Panc1 (cell line): ENCODE measurements around the gene NKAIN4. TPM values are rescaled to one million over a fixed set of nuclear protein-coding genes. Genes with fewer than 3 reads are reported as not detected.

Experiments
- ATAC-seq: fragments of 200-7000 bp; cut with Tn5 transposase; 2 replicates; pipeline ENCODE4 v1.9.1; 2020; ENCODE audit warnings: mild to moderate bottlenecking, moderate library complexity
- BruUV-seq: library from RNA; stranded (reverse); fragments of 400-500 nt; replicated peaks from 2 replicates; lab custom pipeline; 2021; lab: Mats Ljungman, UMichigan
- CTCF ChIA-PET: fragments of 300-600 bp; sonication (Branson Sonifier 250); formaldehyde crosslinking; loops from one replicate; lab custom pipeline; 2022; ENCODE audit warnings: antibody characterized with exemption; lab: Charles Lee
- POLR2A ChIA-PET: fragments of 300-600 bp; sonication (Branson Sonifier 250); formaldehyde crosslinking; loops from one replicate; lab custom pipeline; 2022; ENCODE audit warnings: antibody characterized with exemption; lab: Charles Lee
- DNase-seq: peaks from one replicate; pipeline ENCODE4 v3.0.0-alpha.2; 2010; ENCODE audit warnings: low read depth, low spot score
- H3K27ac ChIP-seq: 2 replicates; pipeline ENCODE4 v1.5.1; 2011; ENCODE audit warnings: mild to moderate bottlenecking, low read length, inconsistent platforms
- H3K27me3 ChIP-seq: fragments of 200-500 bp; sonication (Bioruptor generic); 2 replicates; pipeline ENCODE4 v1.6.0; 2014; ENCODE audit warnings: low read length, inconsistent platforms; ENCODE audit not compliant: control insufficient read depth, insufficient read depth
- H3K36me3 ChIP-seq: fragments of 200-500 bp; sonication (Bioruptor generic); 2 replicates; pipeline ENCODE4 v1.5.1; 2014; ENCODE audit warnings: inconsistent platforms, mild to moderate bottlenecking, low read length, moderate library complexity; ENCODE audit not compliant: control insufficient read depth, insufficient read depth
- H3K4me1 ChIP-seq: 2 replicates; pipeline ENCODE4 v1.5.1; 2011; ENCODE audit warnings: inconsistent platforms, mild to moderate bottlenecking, low read length, moderate library complexity; ENCODE audit not compliant: control insufficient read depth, insufficient read depth
- H3K4me3 ChIP-seq, 2 experiments: 2 replicates each; pipeline ENCODE4 v1.5.1; 2011 to 2012; ENCODE audit warnings: low read depth in 2 of 2, low read length in 2 of 2, mild to moderate bottlenecking in 2 of 2, inconsistent platforms in 1 of 2, moderate library complexity in 1 of 2
- H3K9me3 ChIP-seq: fragments of 200-500 bp; sonication (Bioruptor generic); 2 replicates; pipeline ENCODE4 v1.5.1; 2014; ENCODE audit warnings: low read depth, mild to moderate bottlenecking, inconsistent platforms, low read length, moderate library complexity; ENCODE audit not compliant: control insufficient read depth, insufficient read depth
- POLR2AphosphoS5 ChIP-seq: IDR thresholded peaks from 2 replicates; pipeline ENCODE4 v1.6.1; 2012; ENCODE audit warnings: mild to moderate bottlenecking, low read depth, low read length, moderate library complexity
- SIN3A ChIP-seq: IDR thresholded peaks from 2 replicates; pipeline ENCODE4 v1.6.1; 2012; ENCODE audit warnings: low read depth, mild to moderate bottlenecking, low read length, moderate library complexity, borderline replicate concordance; ENCODE audit not compliant: insufficient read depth
- TCF7L2 ChIP-seq: IDR thresholded peaks from 2 replicates; pipeline ENCODE4 v1.6.1; 2011; ENCODE audit warnings: mild to moderate bottlenecking, low read depth, low read length, inconsistent platforms
- in situ Hi-C: cut with HindIII; loops from 2 replicates; pipeline ENCODE4 v1.10.0; 2016; ENCODE audit warnings: low sequenced_read_pairs, low pct_unique_long_range_greater_than_20kb
- intact Hi-C: fragments of 100-400 bp; cut with micrococcal nuclease; formaldehyde crosslinking; loops from one replicate; pipeline ENCODE4 v1.10.0; 2022; ENCODE audit not compliant: unreplicated experiment
- total RNA-seq: library from RNA; stranded (reverse); gene quantifications from one replicate; pipeline ENCODE4 v1.2.1, GENCODE V29; 2021; ENCODE audit not compliant: unreplicated experiment
- TF ChIP-seq, protein P1 (sequence below), 2 experiments: IDR thresholded peaks; 2 replicates each; pipeline ENCODE4 v1.6.1; 2011 to 2012; ENCODE audit warnings: low read depth in 2 of 2, control low read depth in 1 of 2, low read length in 1 of 2, mild to moderate bottlenecking in 1 of 2, moderate library complexity in 1 of 2; ENCODE audit not compliant: insufficient read depth in 1 of 2
- TF ChIP-seq, protein P2 (sequence below): fragments of 450-650 bp; IDR thresholded peaks from 2 replicates; pipeline ENCODE4 v1.5.1; 2017; ENCODE audit warnings: mild to moderate bottlenecking

Gene NKAIN4
- total RNA-seq, 1 experiment from 2014 or later, result 5.5 TPM

DNA sequence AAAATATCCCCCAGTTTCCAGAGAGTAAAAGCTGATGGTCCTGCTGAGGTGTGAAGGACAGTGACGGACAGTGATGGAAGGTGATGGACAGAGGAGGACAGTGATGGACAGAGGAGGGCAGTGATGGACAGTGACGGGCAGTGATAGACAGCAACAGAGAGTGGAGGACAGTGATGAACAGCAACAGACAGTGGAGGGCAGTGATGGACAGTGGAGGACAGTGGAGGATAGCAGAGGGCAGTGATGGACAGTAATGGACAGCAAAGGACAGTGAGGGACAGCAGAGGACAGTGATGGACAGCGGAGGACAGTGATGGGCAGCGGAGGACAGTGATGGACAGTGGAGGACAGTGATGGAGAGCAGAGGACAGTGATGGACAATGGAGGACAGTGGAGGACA, 2.7 kb upstream of the NKAIN4 start:
- ChIA-PET CTCF (interaction anchor here (2.5 kb wide), 1 partner anchor 33 kb away, joined by 37 read pairs; no protein-coding TSS in a partner anchor), POLR2A (no interaction called here)
- DNase-seq (no peak), ATAC-seq (no peak)
- BruUV-seq, result no TSS peak
- H3K27me3 ChIP-seq, result no peaks in the 10 kb centered on the region; the same call in 1 of the 2 replicates
- in situ Hi-C loops, result no loop called here
- intact Hi-C loops, result no loop called here
- H3K9me3 ChIP-seq, result no peaks in the 10 kb centered on the region
- no peak overlapping the region for H3K4me3 ChIP-seq
- H3K4me1 ChIP-seq, result peaks cover 3% of the 10 kb centered on the region; the same call in 1 of the 2 replicates
- no peaks in the 10 kb centered on the region for H3K36me3 ChIP-seq
- no peak overlapping the region for H3K27ac ChIP-seq
- no peak for TF ChIP-seq SIN3A

DNA sequence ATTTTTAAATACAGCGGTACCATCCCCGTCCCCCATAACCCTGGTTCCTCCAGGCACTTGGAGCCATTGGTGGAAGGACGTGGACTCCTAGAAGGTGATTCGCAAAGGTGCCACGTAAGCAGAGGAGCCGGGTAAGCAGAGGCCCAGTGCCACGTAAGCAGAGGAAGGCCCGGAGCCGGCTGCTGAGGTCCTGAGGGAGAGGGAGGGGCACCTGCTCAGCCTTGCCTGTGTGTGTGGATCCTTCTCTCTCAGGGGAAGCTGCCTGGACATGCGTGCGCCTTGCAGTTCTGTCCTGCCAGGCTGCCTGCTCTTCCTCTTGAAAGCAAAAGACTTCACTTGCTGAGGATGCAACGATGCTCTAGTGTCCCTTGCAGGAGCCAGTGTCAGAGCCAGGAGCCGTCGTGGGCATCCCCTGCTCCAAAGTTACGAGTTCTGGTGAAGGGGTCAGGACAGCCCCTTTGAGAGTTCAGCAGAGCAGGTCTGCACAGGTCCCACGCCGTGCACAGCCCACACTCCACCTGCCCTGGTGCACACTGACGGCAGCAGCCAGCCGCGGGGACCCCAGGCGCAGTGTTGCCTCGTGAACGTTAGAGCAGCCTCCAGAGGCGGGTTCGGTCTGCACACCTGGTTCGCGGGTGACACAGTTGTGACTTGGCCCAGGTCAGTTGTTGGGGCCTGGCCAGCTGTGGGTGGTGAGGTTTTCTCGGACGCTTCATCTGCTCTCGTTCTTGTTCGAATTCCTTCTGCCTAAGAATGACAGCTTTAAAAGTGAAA, 1.9 kb upstream of the NKAIN4 start:
- H3K9me3 ChIP-seq, result no peaks in the 10 kb centered on the region

More for the DNA sequence above, 1.9 kb upstream of the NKAIN4 start:
- no peaks in the 10 kb centered on the region for H3K36me3 ChIP-seq
- ATAC-seq (no peak), DNase-seq (no peak)
- intact Hi-C loops (no loop called here), in situ Hi-C loops (no loop called here)
- peaks cover 3% of the 10 kb centered on the region; the same call in 1 of the 2 replicates for H3K4me1 ChIP-seq
- no TSS peak for BruUV-seq
- no peak overlapping the region for H3K4me3 ChIP-seq
- ChIA-PET CTCF (interaction anchor here (2.5 kb wide), 1 partner anchor 33 kb away, joined by 37 read pairs; no protein-coding TSS in a partner anchor), POLR2A (no interaction called here)
- TF ChIP-seq, protein P1, sequence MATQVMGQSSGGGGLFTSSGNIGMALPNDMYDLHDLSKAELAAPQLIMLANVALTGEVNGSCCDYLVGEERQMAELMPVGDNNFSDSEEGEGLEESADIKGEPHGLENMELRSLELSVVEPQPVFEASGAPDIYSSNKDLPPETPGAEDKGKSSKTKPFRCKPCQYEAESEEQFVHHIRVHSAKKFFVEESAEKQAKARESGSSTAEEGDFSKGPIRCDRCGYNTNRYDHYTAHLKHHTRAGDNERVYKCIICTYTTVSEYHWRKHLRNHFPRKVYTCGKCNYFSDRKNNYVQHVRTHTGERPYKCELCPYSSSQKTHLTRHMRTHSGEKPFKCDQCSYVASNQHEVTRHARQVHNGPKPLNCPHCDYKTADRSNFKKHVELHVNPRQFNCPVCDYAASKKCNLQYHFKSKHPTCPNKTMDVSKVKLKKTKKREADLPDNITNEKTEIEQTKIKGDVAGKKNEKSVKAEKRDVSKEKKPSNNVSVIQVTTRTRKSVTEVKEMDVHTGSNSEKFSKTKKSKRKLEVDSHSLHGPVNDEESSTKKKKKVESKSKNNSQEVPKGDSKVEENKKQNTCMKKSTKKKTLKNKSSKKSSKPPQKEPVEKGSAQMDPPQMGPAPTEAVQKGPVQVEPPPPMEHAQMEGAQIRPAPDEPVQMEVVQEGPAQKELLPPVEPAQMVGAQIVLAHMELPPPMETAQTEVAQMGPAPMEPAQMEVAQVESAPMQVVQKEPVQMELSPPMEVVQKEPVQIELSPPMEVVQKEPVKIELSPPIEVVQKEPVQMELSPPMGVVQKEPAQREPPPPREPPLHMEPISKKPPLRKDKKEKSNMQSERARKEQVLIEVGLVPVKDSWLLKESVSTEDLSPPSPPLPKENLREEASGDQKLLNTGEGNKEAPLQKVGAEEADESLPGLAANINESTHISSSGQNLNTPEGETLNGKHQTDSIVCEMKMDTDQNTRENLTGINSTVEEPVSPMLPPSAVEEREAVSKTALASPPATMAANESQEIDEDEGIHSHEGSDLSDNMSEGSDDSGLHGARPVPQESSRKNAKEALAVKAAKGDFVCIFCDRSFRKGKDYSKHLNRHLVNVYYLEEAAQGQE (IDR thresholded peaks at IDR 0.05; ENCODE audit: insufficient read depth in 1 of 2, low read depth in 2 of 2, low read length in 1 of 2), result no peak
- TF ChIP-seq SIN3A, result no peak
- TF ChIP-seq POLR2AphosphoS5, result no peak
- TF ChIP-seq, protein P2, sequence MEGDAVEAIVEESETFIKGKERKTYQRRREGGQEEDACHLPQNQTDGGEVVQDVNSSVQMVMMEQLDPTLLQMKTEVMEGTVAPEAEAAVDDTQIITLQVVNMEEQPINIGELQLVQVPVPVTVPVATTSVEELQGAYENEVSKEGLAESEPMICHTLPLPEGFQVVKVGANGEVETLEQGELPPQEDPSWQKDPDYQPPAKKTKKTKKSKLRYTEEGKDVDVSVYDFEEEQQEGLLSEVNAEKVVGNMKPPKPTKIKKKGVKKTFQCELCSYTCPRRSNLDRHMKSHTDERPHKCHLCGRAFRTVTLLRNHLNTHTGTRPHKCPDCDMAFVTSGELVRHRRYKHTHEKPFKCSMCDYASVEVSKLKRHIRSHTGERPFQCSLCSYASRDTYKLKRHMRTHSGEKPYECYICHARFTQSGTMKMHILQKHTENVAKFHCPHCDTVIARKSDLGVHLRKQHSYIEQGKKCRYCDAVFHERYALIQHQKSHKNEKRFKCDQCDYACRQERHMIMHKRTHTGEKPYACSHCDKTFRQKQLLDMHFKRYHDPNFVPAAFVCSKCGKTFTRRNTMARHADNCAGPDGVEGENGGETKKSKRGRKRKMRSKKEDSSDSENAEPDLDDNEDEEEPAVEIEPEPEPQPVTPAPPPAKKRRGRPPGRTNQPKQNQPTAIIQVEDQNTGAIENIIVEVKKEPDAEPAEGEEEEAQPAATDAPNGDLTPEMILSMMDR, result no peak
- TF ChIP-seq TCF7L2, result no peak
- H3K27me3 ChIP-seq, result no peaks in the 10 kb centered on the region; the same call in 1 of the 2 replicates
- H3K27ac ChIP-seq, result no peak overlapping the region
